ENCODE results near the gene EP400.

Gene EP400

DNA sequence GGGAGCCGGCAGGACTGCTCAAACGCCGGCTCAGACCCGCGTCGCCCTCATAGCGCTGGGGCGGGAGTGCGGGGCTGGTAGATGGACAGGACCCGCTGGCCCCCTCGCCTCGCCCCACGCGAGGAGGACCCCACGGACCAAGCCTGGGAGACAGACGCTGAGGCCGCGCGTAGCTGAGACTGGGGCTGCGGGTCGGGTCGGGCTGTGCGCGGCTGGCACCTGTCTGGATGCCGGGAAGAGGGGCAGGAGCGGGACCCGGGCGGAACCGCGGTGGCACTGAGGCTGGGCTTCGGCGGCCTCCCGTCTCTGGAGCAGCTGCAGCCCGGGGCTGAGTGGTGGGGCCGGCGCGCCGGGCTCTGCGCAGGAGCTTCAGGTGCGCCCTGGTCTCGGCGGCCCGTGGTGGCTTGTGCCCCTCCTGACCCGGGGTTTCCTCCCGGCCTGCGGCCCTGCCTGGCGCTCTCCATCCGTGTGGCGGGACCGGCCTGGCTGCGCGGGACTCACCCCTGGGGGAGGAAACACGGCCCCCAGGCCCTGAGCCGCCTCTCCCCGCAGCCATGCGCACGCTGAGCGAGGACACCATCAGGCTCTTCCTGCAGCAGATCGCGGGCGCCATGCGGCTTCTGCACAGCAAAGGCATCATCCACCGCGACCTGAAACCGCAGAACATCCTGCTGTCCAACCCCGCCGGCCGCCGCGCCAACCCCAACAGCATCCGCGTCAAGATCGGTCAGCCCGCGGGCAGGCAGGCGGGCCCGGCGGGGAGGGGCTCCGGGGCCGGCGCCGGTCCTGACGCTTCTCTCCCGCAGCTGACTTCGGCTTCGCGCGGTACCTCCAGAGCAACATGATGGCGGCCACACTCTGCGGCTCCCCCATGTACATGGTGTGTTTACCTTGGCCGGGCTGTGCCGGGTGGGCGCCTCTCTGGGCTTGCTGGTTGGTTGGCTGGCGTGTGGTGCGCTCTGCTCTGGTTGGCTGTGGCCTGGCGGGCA lies 41.4 kb upstream of the EP400 start:
- H3K36me3 Mint-ChIP-seq (ENCODE audit: low read depth) = no peaks in the 10 kb centered on the region
- H3K4me1 Mint-ChIP-seq = no peaks in the 10 kb centered on the region
- H3K9me3 Mint-ChIP-seq = no peaks in the 10 kb centered on the region
- TF ChIP-seq, protein P1, sequence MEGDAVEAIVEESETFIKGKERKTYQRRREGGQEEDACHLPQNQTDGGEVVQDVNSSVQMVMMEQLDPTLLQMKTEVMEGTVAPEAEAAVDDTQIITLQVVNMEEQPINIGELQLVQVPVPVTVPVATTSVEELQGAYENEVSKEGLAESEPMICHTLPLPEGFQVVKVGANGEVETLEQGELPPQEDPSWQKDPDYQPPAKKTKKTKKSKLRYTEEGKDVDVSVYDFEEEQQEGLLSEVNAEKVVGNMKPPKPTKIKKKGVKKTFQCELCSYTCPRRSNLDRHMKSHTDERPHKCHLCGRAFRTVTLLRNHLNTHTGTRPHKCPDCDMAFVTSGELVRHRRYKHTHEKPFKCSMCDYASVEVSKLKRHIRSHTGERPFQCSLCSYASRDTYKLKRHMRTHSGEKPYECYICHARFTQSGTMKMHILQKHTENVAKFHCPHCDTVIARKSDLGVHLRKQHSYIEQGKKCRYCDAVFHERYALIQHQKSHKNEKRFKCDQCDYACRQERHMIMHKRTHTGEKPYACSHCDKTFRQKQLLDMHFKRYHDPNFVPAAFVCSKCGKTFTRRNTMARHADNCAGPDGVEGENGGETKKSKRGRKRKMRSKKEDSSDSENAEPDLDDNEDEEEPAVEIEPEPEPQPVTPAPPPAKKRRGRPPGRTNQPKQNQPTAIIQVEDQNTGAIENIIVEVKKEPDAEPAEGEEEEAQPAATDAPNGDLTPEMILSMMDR (IDR thresholded peaks at IDR 0.05; ENCODE audit: unreplicated experiment in 3 of 3) = no peak
- H3K4me3 Mint-ChIP-seq = no peak overlapping the region
- H3K27me3 Mint-ChIP-seq (ENCODE audit: low read depth) = no peaks in the 10 kb centered on the region
- H3K27ac Mint-ChIP-seq = no peak overlapping the region

DNA sequence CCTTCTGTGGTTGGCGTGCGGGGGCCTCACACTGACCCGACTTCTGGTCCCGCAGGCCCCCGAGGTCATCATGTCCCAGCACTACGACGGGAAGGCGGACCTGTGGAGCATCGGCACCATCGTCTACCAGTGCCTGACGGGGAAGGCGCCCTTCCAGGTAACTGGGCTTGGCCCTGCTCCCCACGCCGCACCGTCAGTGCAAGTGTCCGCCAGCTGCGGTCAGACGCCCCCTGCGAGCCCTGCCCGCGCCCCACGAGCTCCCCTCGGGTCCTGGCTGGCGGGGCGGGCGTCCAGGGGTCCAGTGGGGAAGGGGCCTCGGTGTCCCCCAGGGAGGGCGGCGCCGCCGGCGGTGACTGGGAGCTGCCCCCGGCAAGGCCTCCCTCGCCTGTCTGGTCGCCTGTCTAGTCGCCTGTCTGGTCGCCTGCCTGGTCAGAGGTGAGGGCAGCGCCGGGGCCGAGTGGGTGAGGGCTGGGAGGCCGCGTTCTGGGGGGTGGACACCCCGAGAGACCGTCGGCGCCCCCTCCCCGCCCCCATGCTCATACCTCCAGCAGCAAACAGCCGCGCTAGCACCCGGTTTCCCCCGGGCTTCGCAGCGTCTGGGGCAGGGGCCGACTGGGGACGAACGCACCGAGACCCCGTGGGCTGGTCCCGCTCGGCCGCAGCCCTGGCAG lies 40.5 kb upstream of the EP400 start:
- no peaks in the 10 kb centered on the region for H3K4me1 Mint-ChIP-seq
- H3K36me3 Mint-ChIP-seq (ENCODE audit: low read depth) = no peaks in the 10 kb centered on the region
- no peaks in the 10 kb centered on the region for H3K9me3 Mint-ChIP-seq
- H3K27ac Mint-ChIP-seq = no peak overlapping the region
- no peak overlapping the region for H3K4me3 Mint-ChIP-seq
- no peaks in the 10 kb centered on the region for H3K27me3 Mint-ChIP-seq (ENCODE audit: low read depth)
- TF ChIP-seq, protein P1 (IDR thresholded peaks at IDR 0.05; ENCODE audit: unreplicated experiment in 3 of 3) = no peak

- H3K27ac Mint-ChIP-seq = no peak overlapping the region
- no peaks in the 10 kb centered on the region for H3K4me1 Mint-ChIP-seq
- H3K27me3 Mint-ChIP-seq (ENCODE audit: low read depth) = no peaks in the 10 kb centered on the region
- TF ChIP-seq, protein P1 (IDR thresholded peaks at IDR 0.05; ENCODE audit: unreplicated experiment in 3 of 3) = no peak
- H3K36me3 Mint-ChIP-seq (ENCODE audit: low read depth) = no peaks in the 10 kb centered on the region
- H3K4me3 Mint-ChIP-seq = no peak overlapping the region
- no peaks in the 10 kb centered on the region for H3K9me3 Mint-ChIP-seq
Measured at GRCh38 chr12:131909752-131910219, 40.0 kb upstream of the EP400 start.

DNA sequence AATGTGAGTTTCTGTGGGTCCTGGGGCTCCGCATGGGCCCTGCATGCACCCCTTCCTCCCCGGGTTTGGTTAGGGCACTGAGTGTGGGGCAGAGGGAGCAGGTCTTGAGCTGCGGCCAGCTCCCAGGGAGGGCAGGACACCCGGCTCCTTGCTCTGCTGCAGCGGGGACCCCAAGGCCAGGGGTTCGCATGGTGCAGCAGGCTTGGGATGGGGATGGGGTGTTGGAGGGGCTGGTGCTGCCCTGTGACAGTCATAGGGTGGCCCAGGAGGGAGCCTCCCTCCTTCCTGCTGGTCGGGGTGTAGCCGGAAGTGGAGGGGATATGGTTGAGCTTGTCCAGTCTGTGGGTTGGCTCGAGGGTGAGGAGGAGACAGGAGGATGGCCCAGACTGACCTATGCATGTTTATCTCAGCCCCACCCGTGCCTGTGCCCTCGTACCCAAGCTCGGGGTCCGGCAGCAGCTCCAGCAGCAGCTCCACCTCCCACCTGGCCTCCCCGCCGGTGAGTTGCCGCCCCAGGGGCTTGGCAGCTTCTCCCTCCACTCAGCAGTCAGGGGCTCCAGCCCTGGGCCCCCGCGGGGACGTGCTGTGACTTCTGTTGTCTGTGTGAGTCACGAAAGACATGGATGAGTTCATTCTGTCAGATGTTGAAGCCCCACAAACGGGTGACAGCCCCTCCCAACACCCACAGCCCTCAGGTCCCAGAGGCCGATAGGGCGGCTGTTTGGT lies 39.3 kb upstream of the EP400 start:
- Mint-ChIP-seq H3K27ac (no peak overlapping the region), H3K9me3 (no peaks in the 10 kb centered on the region), H3K27me3 (ENCODE audit: low read depth) (no peaks in the 10 kb centered on the region), H3K4me3 (no peak overlapping the region), H3K4me1 (no peaks in the 10 kb centered on the region), H3K36me3 (ENCODE audit: low read depth) (no peaks in the 10 kb centered on the region)
- TF ChIP-seq, protein P1 (IDR thresholded peaks at IDR 0.05; ENCODE audit: unreplicated experiment in 3 of 3) = no peak

- Mint-ChIP-seq H3K9me3 (no peaks in the 10 kb centered on the region), H3K4me3 (no peak overlapping the region), H3K4me1 (no peaks in the 10 kb centered on the region), H3K36me3 (ENCODE audit: low read depth) (no peaks in the 10 kb centered on the region), H3K27me3 (ENCODE audit: low read depth) (no peaks in the 10 kb centered on the region), H3K27ac (no peak overlapping the region)
- TF ChIP-seq, protein P1 (IDR thresholded peaks at IDR 0.05; ENCODE audit: unreplicated experiment in 3 of 3) = no peak
Measured at GRCh38 chr12:131911028-131911650, 38.6 kb upstream of the EP400 start.
